Large intestine (tissue), 1 donor: ENCODE data around the gene RPS19. TPM values are rescaled to one million over a fixed set of nuclear protein-coding genes. Genes with fewer than 3 reads are reported as not detected.

ENCODE experiments used
- polyA plus RNA-seq: library from polyadenylated mRNA; unstranded; fragments of 120-200 nt; gene quantifications from one replicate; pipeline ENCODE4 v1.2.1, GENCODE V29; 2013

The RPS19 gene
- polyA plus RNA-seq, 1 donor = 2,618 TPM

Other genes with a start within 250 kb of the RPS19 start
- 0.16 TPM for gene CEACAM4, start 233.2 kb upstream of the RPS19 start, polyA plus RNA-seq
- gene CEACAM7, start 172.0 kb upstream of the RPS19 start, polyA plus RNA-seq = 0.09 TPM
- gene CEACAM5, start 151.6 kb upstream of the RPS19 start, polyA plus RNA-seq = 18.8 TPM
- gene CEACAM6, start 104.7 kb upstream of the RPS19 start, polyA plus RNA-seq = 16.1 TPM
- gene CEACAM3, start 63.7 kb upstream of the RPS19 start, polyA plus RNA-seq = 0.36 TPM
- not detected for gene LYPD4, start 15.6 kb upstream of the RPS19 start, polyA plus RNA-seq
- gene DMRTC2, start 15.2 kb upstream of the RPS19 start, polyA plus RNA-seq = not detected
- gene CD79A, start 17.0 kb downstream of the RPS19 start, polyA plus RNA-seq = 0.75 TPM
- 63.6 TPM for gene ARHGEF1, start 22.9 kb downstream of the RPS19 start, polyA plus RNA-seq
- 0.24 TPM for gene ERFL, start 68.2 kb downstream of the RPS19 start, polyA plus RNA-seq
- 82.4 TPM for gene RABAC1, start 99.1 kb downstream of the RPS19 start, polyA plus RNA-seq
- gene ATP1A3, start 134.0 kb downstream of the RPS19 start, polyA plus RNA-seq = 13.0 TPM
- 4.7 TPM for gene GRIK5, start 210.0 kb downstream of the RPS19 start, polyA plus RNA-seq
- 15.1 TPM for gene ZNF574, start 215.9 kb downstream of the RPS19 start, polyA plus RNA-seq